Activated CD8-positive, alpha-beta memory T cell treated with anti-CD3 and anti-CD28 coated beads for 24 hours (primary cell): ENCODE data around the gene GTSF1L.

Experiments
- DNase-seq: peaks from one replicate; pipeline ENCODE4 v3.0.0-alpha.2; 2020

The GTSF1L gene

DNA sequence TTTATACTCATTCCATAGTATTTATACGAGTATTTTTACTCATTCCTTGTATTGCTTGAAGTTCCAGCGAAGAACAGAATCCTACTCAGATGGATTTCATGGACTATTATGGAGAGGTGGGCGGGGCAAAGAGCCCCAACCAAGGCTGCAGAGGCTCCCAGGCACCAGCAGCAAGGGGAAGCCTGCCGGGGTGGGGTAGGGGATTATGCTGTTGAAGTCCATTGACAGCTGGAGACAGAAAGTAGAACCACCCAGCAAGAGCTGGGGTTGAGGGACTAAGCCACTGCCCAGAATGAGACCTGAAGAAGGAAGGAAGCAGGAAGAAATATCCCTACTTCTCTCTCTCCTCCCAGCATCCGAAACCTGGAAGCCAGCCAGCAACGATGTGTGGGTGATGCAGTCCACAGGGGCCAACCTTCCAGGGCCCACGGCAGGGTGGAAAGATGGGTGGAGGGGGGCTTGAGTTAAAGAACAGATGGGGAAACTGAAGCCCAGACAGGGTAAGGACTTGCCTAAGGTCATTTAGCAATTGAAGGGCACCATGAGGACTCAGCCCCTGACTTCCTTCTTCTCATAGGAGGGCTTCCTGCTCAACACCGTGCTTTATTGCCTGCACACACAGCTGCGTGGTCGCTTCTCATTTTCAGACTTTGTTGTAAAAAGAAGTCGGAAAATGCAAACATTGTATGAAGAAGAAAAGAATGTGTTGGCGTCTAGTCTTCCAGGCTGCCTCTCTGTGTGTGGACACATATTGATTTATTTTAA, 18.3 kb upstream of the GTSF1L start:
- DNase-seq, result no peak

DNA sequence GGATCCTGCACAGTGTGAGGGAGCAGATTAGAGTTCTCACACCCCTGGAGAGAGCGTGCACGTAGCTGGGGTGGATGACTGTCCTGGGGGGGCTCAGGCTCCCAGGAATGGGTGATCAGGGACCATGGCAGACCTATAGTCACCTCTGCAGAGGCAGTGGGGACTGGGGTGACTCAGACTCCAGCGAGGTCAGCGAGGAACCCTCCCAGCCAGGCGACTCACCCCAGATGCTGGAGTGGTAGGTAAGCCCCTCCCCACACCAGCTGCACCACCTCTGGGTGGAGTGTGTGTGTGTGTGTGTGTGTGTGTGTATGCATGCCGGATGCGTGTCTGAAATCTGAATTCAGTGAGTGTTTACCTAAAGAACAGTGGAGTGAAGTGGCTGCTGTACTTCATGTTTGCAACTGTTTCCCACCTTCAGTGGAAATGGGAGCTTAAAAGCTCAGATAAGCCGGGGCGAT, 17.4 kb upstream of the GTSF1L start:
- no peak for DNase-seq

- DNase-seq, result no peak
These were observed 13.8 kb upstream of the GTSF1L start for GRCh38 chr20:43740642-43741041.

GRCh38 chr20:43739148-43739749, 12.4 kb upstream of the GTSF1L start:
- DNase-seq, result no peak

GRCh38 chr20:43737925-43738324, 11.1 kb upstream of the GTSF1L start:
- no peak for DNase-seq

- no peak for DNase-seq
These were observed 9.9 kb upstream of the GTSF1L start for GRCh38 chr20:43736588-43737158.

GRCh38 chr20:43731927-43732326, 5.1 kb upstream of the GTSF1L start:
- no peak for DNase-seq

DNA sequence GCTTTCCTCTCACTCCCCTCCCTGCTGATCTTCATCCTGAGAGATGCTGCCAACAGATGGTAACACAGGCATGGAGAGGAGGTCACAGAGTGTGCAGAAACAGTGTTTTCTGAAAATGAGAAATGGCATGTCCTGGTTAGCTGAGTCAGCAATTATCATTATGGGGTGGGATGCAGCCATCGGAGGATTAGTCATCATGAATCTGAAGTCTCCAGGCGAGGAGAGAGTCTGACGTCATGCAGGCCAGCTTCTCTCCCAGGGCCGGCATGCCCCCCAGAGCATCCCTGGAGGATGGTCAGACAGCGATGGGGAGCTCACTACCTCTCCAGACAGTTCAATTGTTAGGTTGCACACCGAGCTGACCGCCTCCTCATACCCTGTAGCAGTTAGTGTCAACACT, 4.7 kb upstream of the GTSF1L start:
- no peak for DNase-seq

DNA sequence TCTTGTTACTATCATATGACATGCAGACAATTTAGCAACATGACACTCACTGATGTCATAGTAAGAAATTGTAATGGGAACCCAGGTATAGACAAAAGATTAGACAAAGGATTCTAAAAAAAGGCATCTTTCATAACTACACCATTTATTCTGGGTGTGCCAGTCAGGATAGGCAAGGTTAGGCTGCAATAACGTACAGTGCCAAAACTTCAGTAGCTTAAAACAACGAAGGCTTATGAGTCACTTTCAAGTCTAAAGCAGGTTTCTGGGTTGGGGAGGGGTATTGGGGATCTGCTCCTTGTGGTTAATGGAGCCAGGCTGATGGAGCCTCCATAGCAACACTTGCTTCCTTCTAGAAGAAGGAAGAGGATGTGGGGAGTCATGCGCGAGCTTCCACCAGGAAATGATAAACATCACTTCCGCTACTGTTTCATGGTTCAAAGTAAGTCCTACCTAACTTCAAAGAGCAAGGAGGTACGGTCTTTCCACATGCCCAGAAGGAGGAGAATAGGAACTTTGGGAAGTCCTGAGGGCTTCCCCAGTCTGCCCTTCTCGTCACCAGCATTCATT, 2.0 kb upstream of the GTSF1L start:
- DNase-seq, result no peak

DNA sequence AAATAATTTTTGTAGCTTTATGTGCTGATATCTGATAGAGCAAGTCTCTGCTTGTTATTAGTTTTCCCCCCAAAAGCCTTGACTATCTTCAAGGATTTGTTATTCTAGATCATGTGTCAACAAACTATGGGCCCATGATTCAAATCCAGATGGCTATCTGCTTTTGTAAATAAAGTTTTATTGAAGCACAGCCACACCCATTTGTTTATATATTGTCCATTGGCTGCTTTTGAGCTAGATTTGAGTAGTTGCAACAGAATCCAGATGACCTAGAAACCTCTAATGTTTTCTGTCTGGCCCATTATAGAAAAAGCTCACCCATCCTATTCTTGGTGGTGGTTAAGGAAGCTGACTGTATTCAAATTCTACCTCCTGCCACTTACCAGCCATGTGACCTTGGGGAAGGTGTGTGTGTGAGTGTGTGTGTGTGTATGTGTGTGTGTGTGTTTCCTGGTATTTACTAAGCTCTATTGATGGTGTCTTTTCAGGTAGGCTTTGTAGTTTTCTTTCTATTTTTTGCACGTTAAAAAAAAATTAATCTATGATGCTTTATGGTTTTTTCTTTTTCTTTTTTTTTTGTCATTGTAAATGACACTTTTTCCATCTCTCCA, 1.3 kb upstream of the GTSF1L start:
- DNase-seq, result no peak

- DNase-seq, result no peak
These were observed 469 bp downstream of the GTSF1L start for GRCh38 chr20:43726333-43726732.

DNA sequence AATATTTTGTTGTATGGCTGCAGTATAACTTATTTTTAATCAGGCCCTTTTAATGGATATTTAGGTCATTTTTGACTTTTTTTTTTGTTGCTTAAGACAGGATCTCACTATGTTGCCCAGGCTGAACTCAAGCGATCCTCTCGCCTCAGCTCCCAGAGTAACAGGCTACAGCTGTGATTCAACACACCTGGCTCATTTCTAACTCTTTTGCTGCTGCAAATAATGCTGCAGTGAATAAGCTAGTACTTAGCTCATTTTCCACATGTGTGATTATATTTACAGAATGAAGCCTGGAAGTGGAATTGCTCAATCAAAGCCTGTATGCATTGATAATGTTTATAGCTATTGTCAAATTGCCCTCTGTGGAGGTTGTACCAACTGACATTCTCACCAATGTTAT, 1.1 kb downstream of the GTSF1L start:
- no peak for DNase-seq

DNA sequence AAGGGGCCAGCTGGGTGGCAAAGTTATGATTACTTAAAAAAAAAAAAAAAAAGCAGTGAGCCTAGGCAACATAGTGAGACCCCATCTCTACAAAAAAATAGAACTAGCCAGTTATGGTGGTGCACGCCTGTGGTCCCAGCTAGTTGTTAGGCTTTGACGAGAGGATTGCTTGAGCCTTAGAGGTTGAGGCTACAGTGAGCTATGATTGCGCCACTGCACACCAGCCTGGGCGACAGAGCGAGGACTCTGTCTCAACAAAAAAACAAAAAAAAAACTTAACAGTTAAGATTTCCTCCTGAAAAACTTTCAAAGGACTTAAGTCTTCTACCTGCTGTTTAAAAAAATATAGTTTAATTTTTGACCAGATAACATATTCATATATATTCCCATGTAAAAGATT, 2.4 kb downstream of the GTSF1L start:
- DNase-seq, result no peak

GRCh38 chr20:43723735-43724134, 3.1 kb downstream of the GTSF1L start:
- DNase-seq, result no peak

DNA sequence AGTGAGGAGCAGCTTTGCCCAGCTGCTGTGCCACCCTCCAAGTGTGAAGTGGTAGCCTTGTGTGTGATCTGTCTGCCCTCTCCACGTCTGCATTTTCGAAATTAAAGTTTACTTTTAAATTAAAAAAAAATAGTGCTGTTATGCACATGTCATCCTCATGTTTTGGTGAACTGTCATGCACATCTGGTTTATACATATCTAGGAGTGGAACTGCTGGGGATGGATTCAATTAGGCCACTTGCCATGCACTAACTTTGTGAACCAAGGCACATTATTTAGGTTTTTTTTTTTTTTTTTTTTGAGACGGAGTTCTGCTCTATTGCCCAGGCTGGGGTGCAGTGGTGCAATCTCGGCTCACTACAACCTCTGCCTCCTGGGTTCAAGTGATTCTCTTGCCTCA, 3.6 kb downstream of the GTSF1L start:
- no peak for DNase-seq

DNA sequence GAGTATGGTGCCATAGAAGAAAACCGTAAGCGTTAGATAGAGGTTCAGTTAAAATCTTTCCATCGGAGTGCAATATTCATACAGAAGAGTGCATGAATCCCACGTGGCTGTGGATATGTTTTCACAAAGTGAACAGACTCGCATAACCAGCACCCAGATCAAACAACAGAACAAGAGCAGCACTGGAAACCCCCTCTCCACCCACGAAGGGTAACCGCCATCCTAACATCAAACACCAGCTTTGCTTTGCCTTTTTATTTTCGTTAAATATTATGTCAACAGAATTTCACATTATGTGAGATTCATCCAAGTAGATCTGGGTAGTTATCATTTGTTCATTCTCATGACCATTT, 4.7 kb downstream of the GTSF1L start:
- no peak for DNase-seq

DNA sequence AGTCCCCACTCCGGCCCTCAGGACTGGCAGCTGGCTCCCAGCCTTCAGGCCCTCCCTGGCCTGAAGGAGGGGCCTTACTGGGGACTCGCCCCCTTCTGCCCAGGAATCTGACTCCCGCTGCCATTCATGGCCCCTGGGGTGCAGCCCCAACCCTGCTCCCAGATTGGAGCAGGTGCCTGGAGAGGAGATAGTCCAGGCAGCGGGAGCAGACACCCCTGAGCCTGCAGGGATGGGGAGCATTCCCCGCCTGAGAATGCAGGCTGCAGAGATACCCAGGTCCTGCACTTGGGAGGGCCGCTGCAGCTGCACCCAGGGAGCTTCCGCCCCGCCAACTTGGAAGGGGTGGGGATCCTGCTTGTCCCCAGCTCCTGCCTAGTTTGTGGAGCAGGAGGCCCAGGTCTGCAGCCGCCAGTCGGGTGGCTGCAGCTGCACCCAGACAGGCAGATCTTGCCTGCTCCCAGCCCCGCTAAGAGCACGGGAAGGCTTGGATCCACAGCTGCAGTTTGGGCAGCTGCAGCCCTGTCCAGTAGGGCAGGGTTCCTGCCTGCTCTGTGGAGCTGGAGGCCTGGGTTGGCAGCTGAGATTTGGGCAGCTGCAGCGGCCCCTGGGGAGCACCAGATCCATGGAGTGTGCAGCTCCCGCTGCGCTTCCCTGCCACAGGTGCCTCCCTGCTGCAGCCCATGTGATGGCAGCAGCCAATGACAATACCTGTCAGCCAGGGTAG, 5.2 kb downstream of the GTSF1L start:
- DNase-seq, result no peak

- no peak for DNase-seq
These were observed 5.7 kb downstream of the GTSF1L start for GRCh38 chr20:43721097-43721428.

DNA sequence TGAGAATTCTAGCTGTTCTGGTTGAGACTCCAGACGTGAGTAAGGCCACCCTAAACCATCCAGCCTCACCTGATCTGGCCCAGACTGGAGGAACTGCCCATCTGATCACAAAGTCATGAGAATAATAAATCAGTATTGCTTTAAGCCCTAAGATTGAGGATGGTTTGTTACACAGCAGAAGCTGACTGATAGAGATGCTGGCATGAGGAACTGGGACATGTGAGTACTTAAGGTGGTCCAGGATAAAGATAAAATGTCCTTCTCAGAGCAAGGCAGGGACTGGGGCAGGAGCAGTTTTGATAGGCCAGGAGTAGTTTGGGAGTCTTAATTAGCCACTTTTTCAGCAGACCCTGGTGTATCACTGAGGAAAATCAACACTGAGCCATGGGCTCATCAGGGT, 6.8 kb downstream of the GTSF1L start:
- DNase-seq, result no peak

DNA sequence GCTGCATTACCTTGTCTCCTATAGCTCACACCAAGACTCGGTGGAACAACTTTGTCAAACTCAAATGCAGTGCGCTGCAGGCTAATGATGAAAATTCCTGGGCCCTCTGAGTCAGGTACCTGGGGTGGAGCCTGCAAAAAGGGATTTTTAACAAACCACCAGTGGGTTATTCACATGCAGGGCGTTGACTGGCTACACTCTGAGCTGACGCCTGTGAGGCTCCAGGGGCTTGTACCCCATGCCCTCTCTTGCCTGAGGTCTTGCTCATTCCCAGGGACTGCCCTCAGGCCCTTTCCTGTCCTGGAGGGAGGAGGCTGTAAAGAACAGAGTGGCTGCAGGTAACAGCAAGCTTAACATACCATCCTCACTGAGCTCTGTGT, 9.2 kb downstream of the GTSF1L start:
- no peak for DNase-seq

GRCh38 chr20:43716757-43717615, 9.8 kb downstream of the GTSF1L start:
- DNase-seq, result no peak

- no peak for DNase-seq
These were observed 10.7 kb downstream of the GTSF1L start for GRCh38 chr20:43716123-43716522.
